Activated CD4-positive, alpha-beta T cell treated with anti-CD3 and anti-CD28 coated beads, Interleukin-2, Interleukin-4, amounts not matched to agents 100 ng/mL and 50 ng/mL, durations not matched to agents 16 hours and 8 hours (primary cell): ENCODE results near the gene FAM3B.

Source experiments
- DNase-seq: peaks from one replicate; pipeline ENCODE4 v3.0.0-alpha.2; 2020; ENCODE audit warnings: low spot score

The FAM3B gene

GRCh38 chr21:41318218-41318617, 1.6 kb downstream of the FAM3B start:
- DNase-seq = no peak

GRCh38 chr21:41319273-41319672, 2.7 kb downstream of the FAM3B start:
- DNase-seq = no peak

- DNase-seq = no peak
Measured at GRCh38 chr21:41321211-41321907, 4.8 kb downstream of the FAM3B start.

- DNase-seq = no peak
Measured at GRCh38 chr21:41321908-41322495, 5.4 kb downstream of the FAM3B start.

- DNase-seq = no peak
Measured at GRCh38 chr21:41322496-41323382, 6.1 kb downstream of the FAM3B start.

- no peak for DNase-seq
Measured at GRCh38 chr21:41325138-41325912, 8.7 kb downstream of the FAM3B start.

- no peak for DNase-seq
Measured at GRCh38 chr21:41326414-41327080, 9.9 kb downstream of the FAM3B start.

GRCh38 chr21:41327753-41328152, 11.2 kb downstream of the FAM3B start:
- no peak for DNase-seq

GRCh38 chr21:41328660-41329607, 12.3 kb downstream of the FAM3B start:
- DNase-seq = no peak

- no peak for DNase-seq
Measured at GRCh38 chr21:41333752-41334151, 17.2 kb downstream of the FAM3B start.

- no peak for DNase-seq
Measured at GRCh38 chr21:41337515-41337914, 20.9 kb downstream of the FAM3B start.

- DNase-seq = no peak
Measured at GRCh38 chr21:41338455-41338854, 21.9 kb downstream of the FAM3B start.

- no peak for DNase-seq
Measured at GRCh38 chr21:41342035-41342434, 25.4 kb downstream of the FAM3B start.

- DNase-seq = no peak
Measured at GRCh38 chr21:41344146-41344545, 27.5 kb downstream of the FAM3B start.

- DNase-seq = no peak
Measured at GRCh38 chr21:41345356-41345755, 28.8 kb downstream of the FAM3B start.

- no peak for DNase-seq
Measured at GRCh38 chr21:41345934-41346685, 29.5 kb downstream of the FAM3B start.

GRCh38 chr21:41346758-41347157, 30.2 kb downstream of the FAM3B start:
- DNase-seq = no peak

- DNase-seq = no peak
Measured at GRCh38 chr21:41348434-41348833, 31.8 kb downstream of the FAM3B start.

- DNase-seq = no peak
Measured at GRCh38 chr21:41349126-41349525, 32.5 kb downstream of the FAM3B start.
